ENCODE data around the gene ELMO2.
"Not testable (repeated sequence)": the region's sequence is repeated elsewhere in the genome, so short reads cannot be mapped to it uniquely, and the experiment has no call there.

ELMO2 gene

GRCh38 chr20:46406986-46407670, 713 bp upstream of the ELMO2 start:
- DNase-seq: peak; percentile 6

GRCh38 chr20:46402331-46402811, 4.0 kb downstream of the ELMO2 start:
- peak; percentile 37 for DNase-seq

DNA sequence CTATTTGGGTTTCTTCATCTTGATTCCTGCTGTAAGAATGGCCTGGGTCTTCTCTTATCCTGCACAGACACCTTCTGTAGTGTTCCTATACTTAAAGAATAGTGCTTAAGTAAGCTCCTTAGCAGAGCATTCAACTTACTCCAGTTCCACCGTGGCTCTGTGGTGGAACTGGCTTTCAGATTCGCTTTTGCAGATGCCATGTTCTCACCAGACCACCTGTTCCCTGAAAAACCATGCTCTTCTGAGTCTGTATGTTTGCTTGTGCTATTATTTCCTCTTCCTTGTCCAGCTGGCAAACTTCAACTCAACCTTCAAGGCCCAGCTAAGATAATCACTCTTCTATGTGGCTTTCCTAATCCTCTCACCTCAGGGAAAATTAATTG, 4.9 kb downstream of the ELMO2 start:
- no peak for DNase-seq

- DNase-seq: peak; percentile 71
Measured at GRCh38 chr20:46400828-46401477, 5.5 kb downstream of the ELMO2 start.

- peak; percentile 82 for DNase-seq
Measured at GRCh38 chr20:46400253-46400652, 6.2 kb downstream of the ELMO2 start.

DNA sequence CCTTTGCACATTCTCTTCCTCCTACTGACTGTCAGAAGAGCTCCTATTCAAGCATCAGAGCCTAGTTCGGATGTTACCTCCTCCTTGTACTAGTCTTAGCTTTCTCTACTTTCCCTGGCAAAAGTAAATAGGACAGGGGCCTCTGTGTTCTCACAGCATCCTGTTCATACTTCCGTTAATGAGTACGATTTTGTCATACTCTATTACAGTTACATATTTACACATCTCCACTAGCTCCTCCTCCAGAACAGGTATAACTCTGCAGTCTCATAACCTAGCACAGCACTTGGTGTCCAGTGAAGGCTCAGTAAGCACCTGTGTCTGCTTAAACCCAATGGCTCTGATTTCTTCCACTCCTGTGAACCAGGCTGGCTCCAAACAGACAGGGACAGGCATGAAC, 7.0 kb downstream of the ELMO2 start:
- DNase-seq: no peak

GRCh38 chr20:46398963-46399362, 7.5 kb downstream of the ELMO2 start:
- DNase-seq: no peak

- DNase-seq: no peak
Measured at GRCh38 chr20:46396052-46396740, 10.2 kb downstream of the ELMO2 start.

DNA sequence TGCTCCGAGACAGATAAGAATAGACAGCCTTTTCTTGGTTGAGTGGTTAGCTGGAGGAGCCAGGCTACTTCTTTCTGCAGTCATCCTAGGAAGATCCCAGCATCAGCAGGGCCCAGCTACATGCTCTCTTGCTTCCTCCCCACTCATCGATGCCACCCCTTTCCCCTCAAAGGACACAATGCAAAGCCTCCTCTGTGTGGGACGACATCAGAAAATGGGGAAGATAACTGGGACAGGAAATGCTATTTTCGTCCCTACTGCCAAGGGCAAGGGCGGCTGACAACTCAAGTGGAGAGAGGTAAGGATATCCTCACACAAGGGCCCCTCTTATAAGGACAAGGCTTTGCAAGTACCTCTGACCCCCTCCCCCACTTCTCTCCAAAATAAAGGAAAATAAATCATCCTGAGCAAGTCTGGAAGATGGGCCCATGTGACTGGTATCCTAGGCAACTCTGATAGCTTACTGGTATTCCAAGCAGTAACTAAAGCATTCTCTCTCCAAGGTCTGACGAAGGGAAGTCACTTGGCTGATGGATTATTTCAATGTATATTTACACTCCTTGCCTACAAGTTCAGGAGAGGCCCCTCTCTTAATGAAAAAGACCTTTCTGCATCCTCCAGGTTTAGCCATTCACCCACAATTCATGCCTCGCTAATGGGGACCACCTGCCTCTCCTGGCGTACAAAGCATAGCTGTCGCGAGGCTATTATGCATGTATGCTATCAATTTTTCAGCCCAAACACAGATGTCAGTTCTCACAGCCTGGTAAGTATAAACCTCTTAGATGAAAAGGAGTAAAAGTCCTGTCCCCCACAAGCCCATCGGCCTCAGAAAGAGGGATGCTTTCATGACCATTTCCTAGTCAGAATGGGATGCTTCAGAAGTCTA, 11.3 kb downstream of the ELMO2 start:
- DNase-seq: no peak

DNA sequence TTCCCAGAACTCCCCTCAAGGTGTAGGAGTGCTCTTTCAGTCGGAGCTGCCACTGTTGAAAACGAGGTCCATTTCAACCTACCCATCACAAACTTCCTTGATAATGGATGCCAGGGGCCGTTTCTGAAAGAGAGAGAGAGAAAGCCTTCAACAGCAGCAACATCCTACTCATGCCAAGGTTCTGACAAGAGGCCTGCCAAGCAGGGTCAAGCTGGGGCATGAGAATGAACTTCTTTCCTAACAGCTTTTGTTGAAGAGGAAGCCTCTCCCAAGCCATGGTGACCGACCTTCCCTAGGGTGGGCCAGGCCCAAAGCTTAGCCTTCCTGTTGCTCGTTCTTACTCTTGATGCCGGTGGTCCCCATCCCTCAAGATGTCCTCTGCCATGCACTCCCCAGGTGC, 12.4 kb downstream of the ELMO2 start:
- no peak for DNase-seq

- no peak for DNase-seq
Measured at GRCh38 chr20:46388937-46389336, 17.5 kb downstream of the ELMO2 start.

GRCh38 chr20:46388201-46388836, 18.1 kb downstream of the ELMO2 start:
- no peak for DNase-seq

DNA sequence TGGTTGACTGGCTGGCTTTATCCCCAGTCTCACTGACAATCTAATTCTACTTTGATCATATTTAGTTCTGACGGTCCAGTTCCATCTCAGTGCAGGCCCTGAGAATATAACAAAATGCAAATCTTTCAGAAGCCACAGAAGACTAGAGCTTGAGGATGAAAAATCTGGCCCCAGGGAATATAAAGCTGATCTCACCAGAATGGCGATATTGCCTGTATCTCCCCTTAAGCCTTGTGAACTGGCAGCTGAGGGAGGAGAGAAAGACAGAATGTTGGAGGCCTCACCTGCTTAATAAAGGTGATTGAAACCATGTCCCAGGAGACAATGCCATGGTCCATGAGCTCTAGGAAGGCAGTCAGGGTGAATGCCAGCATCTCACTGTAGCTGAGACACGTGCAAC, 19.4 kb downstream of the ELMO2 start:
- DNase-seq: not testable (repeated sequence)

GRCh38 chr20:46378412-46379009, 27.9 kb downstream of the ELMO2 start:
- no peak for DNase-seq

GRCh38 chr20:46377518-46377917, 28.9 kb downstream of the ELMO2 start:
- no peak for DNase-seq

DNA sequence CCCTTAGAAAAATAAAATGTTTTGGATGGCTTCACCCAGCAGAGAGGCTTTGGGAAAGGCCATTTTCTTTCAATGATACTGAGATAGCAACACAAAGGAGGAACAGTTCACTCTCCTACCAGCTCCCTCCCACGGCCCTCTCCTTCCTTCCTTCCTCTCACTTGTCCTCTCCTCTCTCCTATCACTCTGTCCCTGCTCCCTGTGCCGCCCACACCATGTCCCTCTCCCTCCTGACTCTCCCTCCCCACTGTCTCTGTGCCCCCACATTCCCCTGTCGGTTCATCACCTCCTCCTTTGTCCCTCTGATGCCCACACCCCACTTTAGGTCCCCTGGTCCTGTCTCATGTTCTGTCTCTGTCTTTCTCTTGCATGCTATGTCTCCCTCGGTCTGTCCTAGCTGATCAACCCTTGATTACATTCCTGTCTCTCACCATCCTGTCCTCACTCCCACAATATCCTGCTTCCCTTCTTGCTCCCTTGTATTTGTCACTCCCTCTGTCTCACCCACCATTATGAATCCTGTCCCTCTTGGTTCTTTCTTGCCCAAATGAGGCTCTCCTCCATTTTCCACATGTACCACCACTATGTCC, 30.1 kb downstream of the ELMO2 start:
- no peak for DNase-seq

DNA sequence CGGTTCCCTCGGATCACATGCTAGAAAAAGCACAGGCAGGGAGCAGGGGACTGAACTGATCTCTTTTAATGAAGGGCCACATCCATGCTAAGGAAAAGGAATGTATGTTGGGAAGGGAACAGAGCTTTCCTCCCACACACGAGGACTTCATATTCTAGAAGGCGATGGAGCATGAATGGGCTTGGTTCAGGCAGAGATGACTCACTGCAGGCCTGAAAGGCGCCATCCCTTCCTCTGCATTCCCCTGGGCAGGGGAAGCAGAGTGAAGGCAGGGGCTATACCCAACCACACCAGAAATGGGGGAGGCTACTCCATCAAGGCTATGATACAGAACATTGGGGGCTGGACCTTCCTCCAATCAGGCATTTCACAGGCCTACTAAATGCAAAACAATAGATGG, 30.6 kb downstream of the ELMO2 start:
- peak; percentile 29 for DNase-seq

- no peak for DNase-seq
Measured at GRCh38 chr20:46374383-46374782, 32.0 kb downstream of the ELMO2 start.

DNA sequence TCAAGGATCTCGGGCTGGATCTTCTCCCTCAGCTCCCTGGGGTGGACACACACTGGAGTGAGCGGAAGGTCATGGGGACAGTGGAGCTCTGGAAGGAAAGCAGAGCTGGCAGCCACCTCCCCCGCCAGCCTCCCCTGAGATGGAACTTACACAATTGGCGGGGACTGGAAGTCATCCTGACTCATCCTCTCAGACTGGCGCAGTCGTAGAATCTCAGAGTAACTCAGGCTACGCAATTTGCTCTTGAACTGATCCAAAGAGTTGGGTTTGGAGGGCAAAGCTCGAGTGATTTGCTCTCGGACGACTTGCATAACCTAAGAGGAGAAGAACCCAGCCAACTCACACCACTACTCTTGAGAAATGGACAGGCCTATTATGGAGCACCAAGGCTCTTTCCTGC, 34.8 kb downstream of the ELMO2 start:
- no peak for DNase-seq

- no peak for DNase-seq
Measured at GRCh38 chr20:46368902-46369268, 37.5 kb downstream of the ELMO2 start.

- DNase-seq: no peak
Measured at GRCh38 chr20:46367967-46368901, 38.2 kb downstream of the ELMO2 start.
